Measurements from ENCODE around the gene USP34.

The USP34 gene

GRCh38 chr2:61426267-61426897, 44.5 kb downstream of the USP34 start:
- H3K9me3 ChIP-seq (ENCODE audit: control insufficient read depth in 2 of 2, low read length in 2 of 2): no peaks in the 10 kb centered on the region
- peaks cover 4 to 13% of the 10 kb centered on the region in 2 donors for H3K4me1 ChIP-seq (ENCODE audit: control insufficient read depth in 2 of 2, insufficient read depth in 2 of 2, low read length in 2 of 2)
- no peak overlapping the region for H3K4me3 ChIP-seq (ENCODE audit: low read length in 2 of 2)
- no peaks in the 10 kb centered on the region for H3K36me3 ChIP-seq (ENCODE audit: control insufficient read depth in 2 of 2, insufficient read depth in 2 of 2, low read length in 2 of 2)
- H3K27ac ChIP-seq (ENCODE audit: low read depth in 2 of 2, low read length in 2 of 2): no peak overlapping the region
- H3K27me3 ChIP-seq (ENCODE audit: control insufficient read depth in 2 of 2, insufficient read depth in 2 of 2, low read length in 2 of 2): no peaks in the 10 kb centered on the region
- H3K9ac ChIP-seq (ENCODE audit: low read depth in 1 of 2, low read length in 2 of 2): no peak overlapping the region

- no peaks in the 10 kb centered on the region for H3K36me3 ChIP-seq (ENCODE audit: control insufficient read depth in 2 of 2, insufficient read depth in 2 of 2, low read length in 2 of 2)
- peaks cover 6 to 13% of the 10 kb centered on the region in 2 donors for H3K4me1 ChIP-seq (ENCODE audit: control insufficient read depth in 2 of 2, insufficient read depth in 2 of 2, low read length in 2 of 2)
- no peaks in the 10 kb centered on the region for H3K27me3 ChIP-seq (ENCODE audit: control insufficient read depth in 2 of 2, insufficient read depth in 2 of 2, low read length in 2 of 2)
- H3K9me3 ChIP-seq (ENCODE audit: control insufficient read depth in 2 of 2, low read length in 2 of 2): no peaks in the 10 kb centered on the region
- no peak overlapping the region for H3K4me3 ChIP-seq (ENCODE audit: low read length in 2 of 2)
- H3K9ac ChIP-seq (ENCODE audit: low read depth in 1 of 2, low read length in 2 of 2): no peak overlapping the region
- peak overlapping the region in 1 of 2 donors; percentile 24 for H3K27ac ChIP-seq (ENCODE audit: low read depth in 2 of 2, low read length in 2 of 2)
These were observed 45.2 kb downstream of the USP34 start for GRCh38 chr2:61425605-61426155.

GRCh38 chr2:61423714-61424113, 47.2 kb downstream of the USP34 start:
- Histone ChIP-seq H3K9ac (ENCODE audit: low read depth in 1 of 2, low read length in 2 of 2) (no peak overlapping the region), H3K36me3 (ENCODE audit: control insufficient read depth in 2 of 2, insufficient read depth in 2 of 2, low read length in 2 of 2) (no peaks in the 10 kb centered on the region), H3K4me3 (ENCODE audit: low read length in 2 of 2) (no peak overlapping the region), H3K9me3 (ENCODE audit: control insufficient read depth in 2 of 2, low read length in 2 of 2) (no peaks in the 10 kb centered on the region), H3K4me1 (ENCODE audit: control insufficient read depth in 2 of 2, insufficient read depth in 2 of 2, low read length in 2 of 2) (peaks cover 6 to 13% of the 10 kb centered on the region in 2 donors), H3K27me3 (ENCODE audit: control insufficient read depth in 2 of 2, insufficient read depth in 2 of 2, low read length in 2 of 2) (no peaks in the 10 kb centered on the region), H3K27ac (ENCODE audit: low read depth in 2 of 2, low read length in 2 of 2) (no peak overlapping the region)

- Histone ChIP-seq H3K27ac (ENCODE audit: low read depth in 2 of 2, low read length in 2 of 2) (no peak overlapping the region), H3K27me3 (ENCODE audit: control insufficient read depth in 2 of 2, insufficient read depth in 2 of 2, low read length in 2 of 2) (no peaks in the 10 kb centered on the region), H3K9ac (ENCODE audit: low read depth in 1 of 2, low read length in 2 of 2) (no peak overlapping the region), H3K4me1 (ENCODE audit: control insufficient read depth in 2 of 2, insufficient read depth in 2 of 2, low read length in 2 of 2) (peaks cover 5 to 12% of the 10 kb centered on the region in 2 donors), H3K9me3 (ENCODE audit: control insufficient read depth in 2 of 2, low read length in 2 of 2) (no peaks in the 10 kb centered on the region), H3K4me3 (ENCODE audit: low read length in 2 of 2) (no peak overlapping the region), H3K36me3 (ENCODE audit: control insufficient read depth in 2 of 2, insufficient read depth in 2 of 2, low read length in 2 of 2) (peaks cover 0 to 3% of the 10 kb centered on the region in 2 donors)
These were observed 49.3 kb downstream of the USP34 start for GRCh38 chr2:61421611-61422010.

- H3K27me3 ChIP-seq (ENCODE audit: control insufficient read depth in 2 of 2, insufficient read depth in 2 of 2, low read length in 2 of 2): no peaks in the 10 kb centered on the region
- no peak overlapping the region for H3K9ac ChIP-seq (ENCODE audit: low read depth in 1 of 2, low read length in 2 of 2)
- peaks cover 2 to 7% of the 10 kb centered on the region in 2 donors for H3K4me1 ChIP-seq (ENCODE audit: control insufficient read depth in 2 of 2, insufficient read depth in 2 of 2, low read length in 2 of 2)
- peaks cover 0 to 3% of the 10 kb centered on the region in 2 donors for H3K36me3 ChIP-seq (ENCODE audit: control insufficient read depth in 2 of 2, insufficient read depth in 2 of 2, low read length in 2 of 2)
- no peak overlapping the region for H3K27ac ChIP-seq (ENCODE audit: low read depth in 2 of 2, low read length in 2 of 2)
- no peaks in the 10 kb centered on the region for H3K9me3 ChIP-seq (ENCODE audit: control insufficient read depth in 2 of 2, low read length in 2 of 2)
- no peak overlapping the region for H3K4me3 ChIP-seq (ENCODE audit: low read length in 2 of 2)
These were observed 49.8 kb downstream of the USP34 start for GRCh38 chr2:61420991-61421544.

GRCh38 chr2:61419570-61419969, 51.3 kb downstream of the USP34 start:
- Histone ChIP-seq H3K36me3 (ENCODE audit: control insufficient read depth in 2 of 2, insufficient read depth in 2 of 2, low read length in 2 of 2) (peaks cover 0 to 3% of the 10 kb centered on the region in 2 donors), H3K27me3 (ENCODE audit: control insufficient read depth in 2 of 2, insufficient read depth in 2 of 2, low read length in 2 of 2) (no peaks in the 10 kb centered on the region), H3K9me3 (ENCODE audit: control insufficient read depth in 2 of 2, low read length in 2 of 2) (no peaks in the 10 kb centered on the region), H3K27ac (ENCODE audit: low read depth in 2 of 2, low read length in 2 of 2) (no peak overlapping the region), H3K4me1 (ENCODE audit: control insufficient read depth in 2 of 2, insufficient read depth in 2 of 2, low read length in 2 of 2) (peaks cover 2 to 3% of the 10 kb centered on the region in 2 donors), H3K4me3 (ENCODE audit: low read length in 2 of 2) (no peak overlapping the region), H3K9ac (ENCODE audit: low read depth in 1 of 2, low read length in 2 of 2) (no peak overlapping the region)

- Histone ChIP-seq H3K27ac (ENCODE audit: low read depth in 2 of 2, low read length in 2 of 2) (no peak overlapping the region), H3K27me3 (ENCODE audit: control insufficient read depth in 2 of 2, insufficient read depth in 2 of 2, low read length in 2 of 2) (no peaks in the 10 kb centered on the region), H3K4me3 (ENCODE audit: low read length in 2 of 2) (no peak overlapping the region), H3K36me3 (ENCODE audit: control insufficient read depth in 2 of 2, insufficient read depth in 2 of 2, low read length in 2 of 2) (peaks cover 0 to 3% of the 10 kb centered on the region in 2 donors), H3K9me3 (ENCODE audit: control insufficient read depth in 2 of 2, low read length in 2 of 2) (no peaks in the 10 kb centered on the region), H3K4me1 (ENCODE audit: control insufficient read depth in 2 of 2, insufficient read depth in 2 of 2, low read length in 2 of 2) (peaks cover 2 to 3% of the 10 kb centered on the region in 2 donors), H3K9ac (ENCODE audit: low read depth in 1 of 2, low read length in 2 of 2) (no peak overlapping the region)
These were observed 51.8 kb downstream of the USP34 start for GRCh38 chr2:61419129-61419528.

GRCh38 chr2:61416871-61417645, 53.8 kb downstream of the USP34 start:
- no peak overlapping the region for H3K27ac ChIP-seq (ENCODE audit: low read depth in 2 of 2, low read length in 2 of 2)
- no peaks in the 10 kb centered on the region for H3K9me3 ChIP-seq (ENCODE audit: control insufficient read depth in 2 of 2, low read length in 2 of 2)
- no peak overlapping the region for H3K4me3 ChIP-seq (ENCODE audit: low read length in 2 of 2)
- H3K4me1 ChIP-seq (ENCODE audit: control insufficient read depth in 2 of 2, insufficient read depth in 2 of 2, low read length in 2 of 2): peaks cover 0 to 2% of the 10 kb centered on the region in 2 donors
- no peaks in the 10 kb centered on the region for H3K27me3 ChIP-seq (ENCODE audit: control insufficient read depth in 2 of 2, insufficient read depth in 2 of 2, low read length in 2 of 2)
- peaks cover 0 to 3% of the 10 kb centered on the region in 2 donors for H3K36me3 ChIP-seq (ENCODE audit: control insufficient read depth in 2 of 2, insufficient read depth in 2 of 2, low read length in 2 of 2)
- no peak overlapping the region for H3K9ac ChIP-seq (ENCODE audit: low read depth in 1 of 2, low read length in 2 of 2)

- Histone ChIP-seq H3K27me3 (ENCODE audit: control insufficient read depth in 2 of 2, insufficient read depth in 2 of 2, low read length in 2 of 2) (no peaks in the 10 kb centered on the region), H3K4me1 (ENCODE audit: control insufficient read depth in 2 of 2, insufficient read depth in 2 of 2, low read length in 2 of 2) (no peaks in the 10 kb centered on the region), H3K9ac (ENCODE audit: low read depth in 1 of 2, low read length in 2 of 2) (no peak overlapping the region), H3K9me3 (ENCODE audit: control insufficient read depth in 2 of 2, low read length in 2 of 2) (no peaks in the 10 kb centered on the region), H3K27ac (ENCODE audit: low read depth in 2 of 2, low read length in 2 of 2) (no peak overlapping the region), H3K4me3 (ENCODE audit: low read length in 2 of 2) (no peak overlapping the region), H3K36me3 (ENCODE audit: control insufficient read depth in 2 of 2, insufficient read depth in 2 of 2, low read length in 2 of 2) (peaks cover under 1 to 3% of the 10 kb centered on the region in 2 donors)
These were observed 55.6 kb downstream of the USP34 start for GRCh38 chr2:61415265-61415664.

GRCh38 chr2:61414674-61415073, 56.2 kb downstream of the USP34 start:
- Histone ChIP-seq H3K9ac (ENCODE audit: low read depth in 1 of 2, low read length in 2 of 2) (no peak overlapping the region), H3K9me3 (ENCODE audit: control insufficient read depth in 2 of 2, low read length in 2 of 2) (no peaks in the 10 kb centered on the region), H3K27me3 (ENCODE audit: control insufficient read depth in 2 of 2, insufficient read depth in 2 of 2, low read length in 2 of 2) (no peaks in the 10 kb centered on the region), H3K36me3 (ENCODE audit: control insufficient read depth in 2 of 2, insufficient read depth in 2 of 2, low read length in 2 of 2) (peaks cover 3% of the 10 kb centered on the region in 2 donors), H3K4me3 (ENCODE audit: low read length in 2 of 2) (no peak overlapping the region), H3K4me1 (ENCODE audit: control insufficient read depth in 2 of 2, insufficient read depth in 2 of 2, low read length in 2 of 2) (no peaks in the 10 kb centered on the region), H3K27ac (ENCODE audit: low read depth in 2 of 2, low read length in 2 of 2) (no peak overlapping the region)
